Neural cell (in vitro differentiated cells): ENCODE data around the gene CMKLR1. TPM values are rescaled to one million over a fixed set of nuclear protein-coding genes. Genes with fewer than 3 reads are reported as not detected.

Source experiments
- H2AFZ ChIP-seq: fragments of 200-600, 300-800 bp; sonication (generic), shearing (Covaris generic); 2 replicates; pipeline ENCODE4 v1.6.0; 2014; ENCODE audit warnings: low read depth, mild to moderate bottlenecking, antibody characterized with exemption, low read length, moderate library complexity
- H3F3A ChIP-seq: fragments of 200-600 bp; shearing (Covaris generic); 2 replicates; pipeline ENCODE4 v1.6.1; 2016; ENCODE audit warnings: mild to moderate bottlenecking, moderate library complexity, mixed read lengths, antibody characterized with exemption, low read length; ENCODE audit not compliant: insufficient read depth, poor library complexity, severe bottlenecking
- H3K27ac ChIP-seq: fragments of 200-600, 300-800 bp; sonication (generic), shearing (Covaris generic); 2 replicates; pipeline ENCODE4 v1.5.1; 2014; ENCODE audit warnings: mild to moderate bottlenecking, low read length, moderate library complexity
- H3K27me3 ChIP-seq: fragments of 300-800, 200-600 bp; sonication (generic), shearing (Covaris generic); 2 replicates; pipeline ENCODE4 v1.6.0; 2014; ENCODE audit warnings: mild to moderate bottlenecking, low read depth, low read length, moderate library complexity; ENCODE audit not compliant: insufficient read depth
- H3K36me3 ChIP-seq: fragments of 300-800, 200-600 bp; sonication (generic), shearing (Covaris generic); 2 replicates; pipeline ENCODE4 v1.5.1; 2014; ENCODE audit warnings: mild to moderate bottlenecking, antibody characterized with exemption, low read length, moderate library complexity; ENCODE audit not compliant: insufficient read depth
- H3K4me2 ChIP-seq: fragments of 300-800, 200-600 bp; sonication (generic), shearing (Covaris generic); 2 replicates; pipeline ENCODE4 v1.6.0; 2014; ENCODE audit warnings: mild to moderate bottlenecking, low read length
- H3K4me3 ChIP-seq: fragments of 300-800, 200-600 bp; sonication (generic), shearing (Covaris generic); 2 replicates; pipeline ENCODE4 v1.5.1; 2014; ENCODE audit warnings: mild to moderate bottlenecking, low read length, moderate library complexity
- H3K79me2 ChIP-seq: fragments of 200-600 bp; shearing (Covaris generic); replicated peaks from 2 replicates; pipeline ENCODE4 v1.6.0; 2014; ENCODE audit warnings: mild to moderate bottlenecking, low read length, moderate library complexity; ENCODE audit not compliant: insufficient read depth
- H3K9ac ChIP-seq: fragments of 300-800, 200-600 bp; sonication (generic), shearing (Covaris generic); 2 replicates; pipeline ENCODE4 v1.6.1; 2016; ENCODE audit warnings: mild to moderate bottlenecking, low read length, mixed read lengths
- H3K9me2 ChIP-seq: fragments of 200-600 bp; shearing (Covaris generic); 2 replicates; pipeline ENCODE4 v1.6.1; 2016; ENCODE audit warnings: mild to moderate bottlenecking, low read length, mixed read lengths; ENCODE audit not compliant: insufficient read depth
- H3K9me3 ChIP-seq: fragments of 200-600, 300-800 bp; sonication (generic), shearing (Covaris generic); 2 replicates; pipeline ENCODE4 v1.6.1; 2016; ENCODE audit warnings: mild to moderate bottlenecking, mixed run types, low read length, moderate library complexity, mixed read lengths
- H4K20me1 ChIP-seq: fragments of 200-600 bp; shearing (Covaris generic); 2 replicates; pipeline ENCODE4 v1.6.1; 2016; ENCODE audit warnings: mild to moderate bottlenecking, mixed run types; ENCODE audit not compliant: insufficient read depth
- CTCF ChIP-seq: fragments of 450-650 bp; IDR thresholded peaks from 2 replicates; pipeline ENCODE4 v1.5.1; 2014; ENCODE audit warnings: antibody characterized with exemption, mild to moderate bottlenecking, moderate library complexity; ENCODE audit not compliant: poor library complexity, severe bottlenecking
- EP300 ChIP-seq: fragments of 450-650 bp; conservative IDR thresholded peaks from 2 replicates; pipeline ENCODE4 v1.6.1; 2014; ENCODE audit warnings: antibody characterized with exemption, mild to moderate bottlenecking, moderate library complexity; ENCODE audit not compliant: poor library complexity, severe bottlenecking
- EZH2 ChIP-seq: fragments of 200-600, 300-800 bp; shearing (Covaris generic), sonication (generic); IDR thresholded peaks from 2 replicates; pipeline ENCODE4 v1.6.1; 2014; ENCODE audit warnings: antibody characterized with exemption, low read length, borderline replicate concordance, mild to moderate bottlenecking; ENCODE audit not compliant: insufficient read depth, poor library complexity, severe bottlenecking
- MXI1 ChIP-seq: fragments of 450-650 bp; conservative IDR thresholded peaks from 2 replicates; pipeline ENCODE4 v1.6.1; 2014; ENCODE audit warnings: antibody characterized with exemption, mild to moderate bottlenecking; ENCODE audit not compliant: poor library complexity, severe bottlenecking
- POLR2AphosphoS5 ChIP-seq: IDR thresholded peaks from 2 replicates; pipeline ENCODE4 v1.6.1; 2012
- RAD21 ChIP-seq: fragments of 450-650 bp; conservative IDR thresholded peaks from 2 replicates; pipeline ENCODE4 v1.6.1; 2014; ENCODE audit warnings: antibody characterized with exemption, mild to moderate bottlenecking, moderate library complexity
- REST ChIP-seq: IDR thresholded peaks from 2 replicates; pipeline ENCODE4 v1.6.1; 2012; ENCODE audit warnings: borderline replicate concordance
- SMC3 ChIP-seq: fragments of 450-650 bp; conservative IDR thresholded peaks from 2 replicates; pipeline ENCODE4 v1.6.1; 2014; ENCODE audit warnings: antibody characterized with exemption, mild to moderate bottlenecking, moderate library complexity; ENCODE audit not compliant: poor library complexity
- TAF1 ChIP-seq: IDR thresholded peaks from 2 replicates; pipeline ENCODE4 v1.6.1; 2012; ENCODE audit warnings: low read depth
- polyA plus RNA-seq: library from polyadenylated mRNA; depleted of rRNA; stranded (reverse); fragments of >200 nt; gene quantifications from 2 replicates; pipeline ENCODE4 v1.2.3, GENCODE V29; 2014

Gene CMKLR1
- polyA plus RNA-seq, 1 donor from 2014 or later: 0.06 TPM

DNA sequence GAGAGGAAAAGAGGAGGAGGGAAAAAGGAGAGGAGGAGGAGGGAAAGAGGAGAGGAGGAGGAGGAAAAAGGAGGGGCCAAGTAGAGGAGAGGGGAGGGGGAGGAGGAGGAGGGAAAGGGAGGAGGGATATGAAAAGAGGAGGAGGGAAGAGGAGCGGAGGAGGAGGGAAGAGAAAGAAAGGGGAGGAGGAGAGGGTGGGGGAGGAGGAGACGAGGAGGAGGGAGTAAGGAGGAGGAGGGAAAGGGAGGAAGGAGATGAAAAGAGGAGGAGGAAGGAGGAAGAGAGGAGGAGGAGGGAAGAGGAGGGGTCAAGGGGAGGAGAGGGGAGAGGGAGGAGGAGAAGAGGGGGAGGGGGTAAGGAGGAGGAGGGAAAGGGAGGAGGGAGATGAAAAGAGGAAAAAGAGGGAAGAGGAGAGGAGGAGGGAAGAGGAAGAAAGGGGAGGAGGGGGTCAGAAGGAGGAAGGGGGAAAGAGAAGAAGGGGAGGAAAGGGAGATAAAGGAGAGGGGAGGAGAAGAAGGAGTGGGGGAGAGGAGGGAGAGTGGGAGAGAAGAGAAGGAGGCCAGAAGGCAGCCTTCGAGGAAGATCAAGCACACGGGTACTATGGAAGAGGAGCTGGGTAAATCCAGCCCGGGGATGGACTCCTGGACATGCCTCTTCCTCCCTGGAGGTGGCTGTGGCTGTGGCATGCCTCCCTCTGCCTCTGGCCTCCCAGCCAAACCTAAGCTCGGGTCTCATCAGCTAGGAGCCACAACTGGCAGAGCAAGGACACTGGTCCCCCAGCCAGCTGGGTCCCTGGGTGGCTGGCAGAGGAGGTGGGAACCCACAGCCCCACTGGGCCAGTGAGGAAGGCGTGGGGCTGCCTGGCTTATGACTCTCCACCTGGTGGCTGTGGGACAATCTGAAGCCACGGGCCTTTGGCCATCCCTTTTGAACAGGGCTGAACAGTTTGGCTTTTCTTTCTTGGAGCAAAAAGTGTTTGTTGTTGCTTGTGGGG lies 3.0 kb upstream of the CMKLR1 start:
- H3K27ac ChIP-seq: no peak overlapping the region

GRCh38 chr12:108341356-108341755 lies 2.2 kb upstream of the CMKLR1 start:
- H3K27ac ChIP-seq: no peak overlapping the region
- TF ChIP-seq MXI1 (no peak), EP300 (no peak), EZH2 (no peak)
- no peaks in the 10 kb centered on the region for H3K79me2 ChIP-seq
- no peak overlapping the region for H3K4me3 ChIP-seq
- H3K9me3 ChIP-seq: no peaks in the 10 kb centered on the region
- H3K4me2 ChIP-seq: no peak overlapping the region
- no peaks in the 10 kb centered on the region for H3K27me3 ChIP-seq
- H3K9ac ChIP-seq: no peak overlapping the region
- H3K9me2 ChIP-seq: no peaks in the 10 kb centered on the region
- H3F3A ChIP-seq: no peaks in the 10 kb centered on the region
- H4K20me1 ChIP-seq: no peaks in the 10 kb centered on the region
- H2AFZ ChIP-seq: no peak overlapping the region
- no peaks in the 10 kb centered on the region for H3K36me3 ChIP-seq

More for the DNA sequence above, 3.0 kb upstream of the CMKLR1 start:
- Histone ChIP-seq H3K9ac (no peak overlapping the region), H2AFZ (no peak overlapping the region), H3K79me2 (no peaks in the 10 kb centered on the region), H4K20me1 (no peaks in the 10 kb centered on the region), H3K4me3 (no peak overlapping the region), H3K9me2 (no peaks in the 10 kb centered on the region), H3F3A (no peaks in the 10 kb centered on the region), H3K9me3 (no peaks in the 10 kb centered on the region), H3K27me3 (no peaks in the 10 kb centered on the region), H3K36me3 (no peaks in the 10 kb centered on the region), H3K4me2 (no peak overlapping the region)
- TF ChIP-seq EZH2 (no peak), EP300 (no peak), POLR2AphosphoS5 (no peak)

DNA sequence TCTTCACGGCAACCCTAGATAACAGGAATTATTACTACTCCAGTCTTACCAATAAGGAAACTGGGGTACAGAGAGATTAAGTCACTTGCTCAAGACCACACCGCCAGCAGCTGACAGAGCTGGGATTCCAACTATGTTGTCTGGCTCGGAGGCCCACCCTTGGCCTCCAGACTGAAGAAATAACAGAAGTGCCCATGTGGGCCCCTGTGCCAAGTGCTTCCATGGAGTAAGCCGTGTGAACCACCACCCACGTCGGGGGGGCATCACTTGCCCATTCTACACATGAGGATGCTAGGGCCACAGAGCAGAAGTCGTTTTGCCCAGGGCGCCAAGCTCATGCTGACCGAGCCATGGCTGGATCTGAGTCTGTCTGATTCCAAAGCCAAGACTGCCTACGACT lies 926 bp upstream of the CMKLR1 start:
- H3K9me2 ChIP-seq: no peaks in the 10 kb centered on the region
- no peak overlapping the region for H3K4me3 ChIP-seq
- H3K4me2 ChIP-seq: no peak overlapping the region
- no peaks in the 10 kb centered on the region for H4K20me1 ChIP-seq
- no peak overlapping the region for H2AFZ ChIP-seq
- no peaks in the 10 kb centered on the region for H3K36me3 ChIP-seq
- no peak overlapping the region for H3K27ac ChIP-seq
- no peaks in the 10 kb centered on the region for H3K79me2 ChIP-seq
- TF ChIP-seq EZH2 (no peak), EP300 (no peak), REST (no peak), SMC3 (no peak), TAF1 (no peak), MXI1 (no peak), POLR2AphosphoS5 (no peak), RAD21 (no peak), CTCF (no peak)
- H3K9ac ChIP-seq: no peak overlapping the region
- H3K27me3 ChIP-seq: no peaks in the 10 kb centered on the region
- H3F3A ChIP-seq: no peaks in the 10 kb centered on the region
- H3K9me3 ChIP-seq: no peaks in the 10 kb centered on the region
